Osteoblast (primary cell): ENCODE data around the gene ARL6IP1. TPM values are rescaled to one million over a fixed set of nuclear protein-coding genes. Genes with fewer than 3 reads are reported as not detected.

Experiments
- DNase-seq: peaks from one replicate; pipeline ENCODE4 v3.0.0; 2011; ENCODE audit warnings: low spot score, mixed read lengths; ENCODE audit not compliant: insufficient read length; ENCODE audit errors: missing footprints
- H2AFZ ChIP-seq: 2 replicates; pipeline ENCODE4 v1.6.0; 2011; ENCODE audit warnings: mild to moderate bottlenecking, low read length
- H3K27ac ChIP-seq: 2 replicates; pipeline ENCODE4 v1.5.1; 2011; ENCODE audit warnings: mild to moderate bottlenecking, low read depth, low read length, moderate library complexity
- H3K27me3 ChIP-seq: 2 replicates; pipeline ENCODE4 v1.6.0; 2012; ENCODE audit warnings: mild to moderate bottlenecking, control low read depth, inconsistent platforms, low read length, moderate library complexity; ENCODE audit not compliant: insufficient read depth
- H3K36me3 ChIP-seq: 2 replicates; pipeline ENCODE4 v1.5.1; 2011; ENCODE audit warnings: mild to moderate bottlenecking, low read length, control low read depth, moderate library complexity; ENCODE audit not compliant: insufficient read depth
- H3K4me1 ChIP-seq: 2 replicates; pipeline ENCODE4 v1.5.1; 2011; ENCODE audit warnings: mild to moderate bottlenecking, low read length, control low read depth, moderate library complexity; ENCODE audit not compliant: insufficient read depth
- H3K4me2 ChIP-seq: 2 replicates; pipeline ENCODE4 v1.6.0; 2011; ENCODE audit warnings: mild to moderate bottlenecking, low read length; ENCODE audit not compliant: insufficient read depth
- H3K4me3 ChIP-seq: fragments of 200-600 bp; sonication (generic); 3 replicates; pipeline ENCODE4 v1.5.1; 2012; ENCODE audit warnings: mild to moderate bottlenecking, low read length, inconsistent platforms; ENCODE audit not compliant: insufficient read depth
- H3K79me2 ChIP-seq: 2 replicates; pipeline ENCODE4 v1.6.0; 2012; ENCODE audit warnings: mild to moderate bottlenecking, low read length, control low read depth, inconsistent platforms; ENCODE audit not compliant: insufficient read depth
- H3K9me3 ChIP-seq: 2 replicates; pipeline ENCODE4 v1.5.1; 2011; ENCODE audit warnings: low read depth, low read length, control low read depth
- H4K20me1 ChIP-seq: 2 replicates; pipeline ENCODE4 v1.6.0; 2012; ENCODE audit warnings: mild to moderate bottlenecking, low read length, control low read depth; ENCODE audit not compliant: insufficient read depth
- total RNA-seq: library from RNA; depleted of rRNA; stranded (reverse); fragments of >200 nt; gene quantifications from 2 replicates; pipeline ENCODE4 v1.2.3, GENCODE V29; 2012
- TF ChIP-seq, protein P1 (sequence below): IDR thresholded peaks from 2 replicates; pipeline ENCODE4 v1.5.1; 2011; ENCODE audit warnings: mild to moderate bottlenecking, low read depth, low read length, moderate library complexity; ENCODE audit errors: extremely low read depth

ARL6IP1 gene
- total RNA-seq, 1 donor: 113 TPM

- H3K4me1 ChIP-seq: no peaks in the 10 kb centered on the region
- no peak overlapping the region for H3K4me2 ChIP-seq
- no peaks in the 10 kb centered on the region for H3K9me3 ChIP-seq
- no peak overlapping the region for H3K4me3 ChIP-seq
- H4K20me1 ChIP-seq: no peaks in the 10 kb centered on the region
- H3K36me3 ChIP-seq: peaks cover 89% of the 10 kb centered on the region
- no peak overlapping the region for H2AFZ ChIP-seq
- H3K27ac ChIP-seq: no peak overlapping the region
- TF ChIP-seq, protein P1, sequence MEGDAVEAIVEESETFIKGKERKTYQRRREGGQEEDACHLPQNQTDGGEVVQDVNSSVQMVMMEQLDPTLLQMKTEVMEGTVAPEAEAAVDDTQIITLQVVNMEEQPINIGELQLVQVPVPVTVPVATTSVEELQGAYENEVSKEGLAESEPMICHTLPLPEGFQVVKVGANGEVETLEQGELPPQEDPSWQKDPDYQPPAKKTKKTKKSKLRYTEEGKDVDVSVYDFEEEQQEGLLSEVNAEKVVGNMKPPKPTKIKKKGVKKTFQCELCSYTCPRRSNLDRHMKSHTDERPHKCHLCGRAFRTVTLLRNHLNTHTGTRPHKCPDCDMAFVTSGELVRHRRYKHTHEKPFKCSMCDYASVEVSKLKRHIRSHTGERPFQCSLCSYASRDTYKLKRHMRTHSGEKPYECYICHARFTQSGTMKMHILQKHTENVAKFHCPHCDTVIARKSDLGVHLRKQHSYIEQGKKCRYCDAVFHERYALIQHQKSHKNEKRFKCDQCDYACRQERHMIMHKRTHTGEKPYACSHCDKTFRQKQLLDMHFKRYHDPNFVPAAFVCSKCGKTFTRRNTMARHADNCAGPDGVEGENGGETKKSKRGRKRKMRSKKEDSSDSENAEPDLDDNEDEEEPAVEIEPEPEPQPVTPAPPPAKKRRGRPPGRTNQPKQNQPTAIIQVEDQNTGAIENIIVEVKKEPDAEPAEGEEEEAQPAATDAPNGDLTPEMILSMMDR: no peak
- no peaks in the 10 kb centered on the region for H3K79me2 ChIP-seq
- H3K27me3 ChIP-seq: no peaks in the 10 kb centered on the region
- peak; percentile 36 for DNase-seq
Observed at GRCh38 chr16:18832613-18833012, 31.3 kb upstream of the ARL6IP1 start.

- Histone ChIP-seq H3K27ac (no peak overlapping the region), H3K27me3 (no peaks in the 10 kb centered on the region), H3K4me1 (no peaks in the 10 kb centered on the region), H2AFZ (no peak overlapping the region), H3K4me2 (no peak overlapping the region), H4K20me1 (no peaks in the 10 kb centered on the region), H3K36me3 (peaks cover 83% of the 10 kb centered on the region), H3K9me3 (no peaks in the 10 kb centered on the region), H3K4me3 (no peak overlapping the region), H3K79me2 (no peaks in the 10 kb centered on the region)
- no peak for DNase-seq
- TF ChIP-seq, protein P1: no peak
Observed at GRCh38 chr16:18832006-18832405, 30.7 kb upstream of the ARL6IP1 start.

DNA sequence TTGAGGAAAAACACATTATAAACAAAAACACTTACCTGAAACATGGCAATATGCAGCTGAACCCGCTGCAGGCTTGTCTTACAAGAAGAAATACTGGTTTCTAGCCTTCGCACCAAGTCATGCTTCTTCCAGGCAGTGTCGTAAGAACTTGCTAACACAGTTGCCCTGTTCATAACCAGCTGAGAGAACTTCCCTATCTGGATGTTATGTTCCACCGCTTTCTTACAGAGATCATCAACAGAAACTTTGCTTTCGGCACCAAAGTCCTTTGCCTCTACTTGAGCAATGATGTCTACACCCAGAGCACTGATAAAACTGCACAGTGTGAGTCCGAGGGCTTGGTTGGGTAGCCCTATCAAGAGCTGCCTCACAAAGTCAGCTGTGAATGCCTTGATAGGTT is 27.9 kb upstream of the ARL6IP1 start:
- Histone ChIP-seq H3K36me3 (peaks cover 55% of the 10 kb centered on the region), H3K4me2 (no peak overlapping the region), H3K27ac (no peak overlapping the region), H3K4me1 (no peaks in the 10 kb centered on the region), H4K20me1 (no peaks in the 10 kb centered on the region), H3K27me3 (no peaks in the 10 kb centered on the region), H2AFZ (no peak overlapping the region), H3K79me2 (no peaks in the 10 kb centered on the region), H3K4me3 (no peak overlapping the region), H3K9me3 (no peaks in the 10 kb centered on the region)
- TF ChIP-seq, protein P1: no peak
- DNase-seq: no peak

GRCh38 chr16:18827890-18828289 is 26.5 kb upstream of the ARL6IP1 start:
- H3K4me2 ChIP-seq: no peak overlapping the region
- H3K27me3 ChIP-seq: no peaks in the 10 kb centered on the region
- no peak overlapping the region for H2AFZ ChIP-seq
- no peaks in the 10 kb centered on the region for H3K79me2 ChIP-seq
- TF ChIP-seq, protein P1: no peak
- H3K4me3 ChIP-seq: no peak overlapping the region
- H4K20me1 ChIP-seq: no peaks in the 10 kb centered on the region
- no peaks in the 10 kb centered on the region for H3K4me1 ChIP-seq
- peaks cover 42% of the 10 kb centered on the region for H3K36me3 ChIP-seq
- H3K27ac ChIP-seq: no peak overlapping the region
- DNase-seq: no peak
- H3K9me3 ChIP-seq: no peaks in the 10 kb centered on the region
